Stimulated activated CD8-positive, alpha-beta memory T cell treated with anti-CD3 and anti-CD28 coated beads, Interleukin-7, amount 100 ng/mL, for 1 hour (primary cell): Measurements from ENCODE around the gene VSTM2L.

Experiments
- DNase-seq, 2 donors: peaks; one replicate each; pipeline ENCODE4 v3.0.0-alpha.2; 2020; ENCODE audit warnings: low read depth in 2 of 2

The VSTM2L gene

DNA sequence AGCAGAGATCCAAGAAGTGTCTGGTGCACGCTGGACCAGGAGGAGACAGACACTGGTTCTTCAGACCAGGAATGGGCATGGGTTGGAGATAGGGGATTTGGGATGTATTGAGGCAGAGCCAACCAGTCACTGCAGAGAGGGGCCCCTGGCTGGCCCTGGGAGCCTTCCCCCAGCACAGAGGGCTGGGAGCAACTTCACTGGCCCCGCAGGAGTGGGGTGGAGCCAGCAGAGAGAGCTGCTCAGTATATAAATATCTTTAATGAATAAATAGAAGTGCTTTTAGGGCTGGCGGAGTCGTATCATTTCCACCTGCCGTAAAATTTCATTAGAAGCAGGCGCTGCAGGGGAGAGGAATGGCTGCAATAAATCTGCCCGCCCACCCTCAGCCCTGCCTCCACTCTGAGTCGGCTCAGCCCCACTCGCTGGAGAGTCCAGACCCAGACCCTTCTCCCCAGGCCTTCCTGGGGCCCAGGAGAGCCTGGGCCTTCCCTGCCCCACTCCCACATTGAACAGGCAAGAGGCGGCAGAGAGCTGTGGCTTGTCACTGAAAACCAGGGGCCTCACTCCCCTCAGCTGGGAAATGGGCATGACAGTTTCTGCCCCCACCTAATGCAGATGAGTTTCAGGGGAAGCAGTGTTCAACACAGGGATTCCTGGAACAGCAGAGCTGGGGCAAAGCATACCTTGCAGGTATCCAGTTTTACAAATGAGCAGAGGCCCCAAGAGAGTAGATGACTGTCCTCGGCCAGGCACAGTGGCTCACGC lies 23.9 kb upstream of the VSTM2L start:
- DNase-seq, result no peak

DNA sequence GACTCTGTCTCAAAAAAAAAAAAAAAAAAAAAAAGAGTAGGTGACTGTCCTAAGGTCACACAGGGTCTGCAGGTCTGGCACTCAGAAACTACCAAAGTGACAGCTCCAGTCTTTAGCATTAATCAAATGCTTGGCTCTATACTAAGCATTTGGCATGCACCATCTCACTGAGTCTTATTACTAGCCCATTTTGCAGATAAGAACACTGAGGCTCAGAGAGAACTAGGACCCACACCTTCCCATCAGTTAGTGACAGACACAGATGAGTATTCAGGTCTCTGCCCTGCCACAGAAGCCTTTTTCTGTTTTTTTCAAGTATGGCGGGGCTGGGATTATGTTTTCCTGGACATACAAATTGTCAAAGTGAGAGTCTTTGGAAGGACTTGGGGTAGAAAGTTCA lies 23.1 kb upstream of the VSTM2L start:
- DNase-seq, result no peak

DNA sequence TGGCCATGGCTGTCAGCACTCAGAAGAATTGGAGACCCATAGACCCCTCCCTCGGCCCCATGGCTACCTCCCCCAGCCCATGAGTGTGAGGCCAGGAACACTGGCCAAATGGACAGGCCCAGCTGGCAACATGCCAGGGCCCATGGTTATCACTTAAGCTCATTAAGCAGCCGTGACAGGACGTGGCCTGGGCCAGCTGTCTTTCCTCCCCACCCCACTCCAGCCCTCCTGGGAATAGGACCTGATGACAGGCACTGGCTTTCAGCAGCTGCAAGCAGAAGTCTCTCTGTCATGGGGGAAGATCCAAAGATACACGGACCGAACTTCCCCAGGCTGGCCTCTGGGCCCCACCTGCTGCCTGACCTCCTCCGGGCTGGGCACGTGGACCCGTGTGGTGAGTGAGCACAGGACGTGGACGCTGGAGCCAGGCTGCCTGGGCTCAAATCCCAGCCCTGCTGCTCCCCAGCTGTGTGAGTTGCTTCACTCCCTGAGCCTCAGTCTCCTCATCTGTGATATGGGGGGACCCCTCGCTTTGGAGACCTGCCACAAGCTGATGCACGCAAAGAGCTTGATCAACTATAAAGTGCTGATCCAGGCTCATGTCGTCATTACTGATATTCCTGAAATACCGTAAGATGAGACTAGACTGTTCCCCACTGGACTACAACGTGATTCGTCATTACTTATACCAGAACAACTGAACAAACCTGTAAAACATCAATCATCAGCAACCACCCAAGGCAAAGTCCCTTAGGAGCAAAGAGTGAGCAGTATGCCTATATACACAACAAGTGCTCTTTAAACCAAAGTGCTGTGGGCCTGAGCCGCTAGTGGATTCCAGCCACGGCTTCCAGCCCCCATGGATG lies 22.0 kb upstream of the VSTM2L start:
- no peak for DNase-seq

DNA sequence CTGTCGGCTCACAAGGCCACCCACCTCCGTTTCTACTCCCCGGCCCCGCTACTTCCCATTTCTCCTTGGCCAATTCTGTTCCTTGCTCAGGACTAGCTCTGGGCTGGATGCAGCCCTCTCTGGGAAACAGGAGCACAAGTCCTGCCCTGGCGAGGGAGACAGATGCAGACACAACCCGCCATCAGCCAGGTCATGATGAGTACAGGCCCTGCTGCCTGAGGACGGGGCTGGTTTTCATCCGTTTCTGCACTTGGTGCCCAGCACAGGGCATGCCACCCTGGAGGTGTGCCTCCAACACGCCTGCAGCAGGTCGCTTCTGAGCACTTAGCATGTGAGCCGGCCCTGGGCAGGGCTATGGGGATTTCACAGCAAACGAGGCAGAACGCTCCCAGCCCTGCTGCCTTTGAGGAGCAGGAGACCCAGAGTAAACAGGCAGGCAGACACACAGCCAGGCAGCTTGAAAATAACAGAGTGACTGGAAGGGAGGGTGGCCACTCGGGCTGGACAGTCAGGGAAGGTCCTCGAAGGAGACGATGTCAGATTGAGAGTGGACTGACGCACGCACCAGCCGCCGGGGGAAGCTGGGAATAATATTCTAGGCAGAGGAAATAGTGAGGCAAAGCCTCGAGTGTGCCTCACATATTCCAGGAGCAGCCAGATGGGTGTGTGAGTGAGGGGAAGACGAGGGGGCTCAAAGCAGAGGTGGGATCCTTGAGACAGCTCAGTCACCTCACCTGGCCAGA lies 21.2 kb upstream of the VSTM2L start:
- no peak for DNase-seq

DNA sequence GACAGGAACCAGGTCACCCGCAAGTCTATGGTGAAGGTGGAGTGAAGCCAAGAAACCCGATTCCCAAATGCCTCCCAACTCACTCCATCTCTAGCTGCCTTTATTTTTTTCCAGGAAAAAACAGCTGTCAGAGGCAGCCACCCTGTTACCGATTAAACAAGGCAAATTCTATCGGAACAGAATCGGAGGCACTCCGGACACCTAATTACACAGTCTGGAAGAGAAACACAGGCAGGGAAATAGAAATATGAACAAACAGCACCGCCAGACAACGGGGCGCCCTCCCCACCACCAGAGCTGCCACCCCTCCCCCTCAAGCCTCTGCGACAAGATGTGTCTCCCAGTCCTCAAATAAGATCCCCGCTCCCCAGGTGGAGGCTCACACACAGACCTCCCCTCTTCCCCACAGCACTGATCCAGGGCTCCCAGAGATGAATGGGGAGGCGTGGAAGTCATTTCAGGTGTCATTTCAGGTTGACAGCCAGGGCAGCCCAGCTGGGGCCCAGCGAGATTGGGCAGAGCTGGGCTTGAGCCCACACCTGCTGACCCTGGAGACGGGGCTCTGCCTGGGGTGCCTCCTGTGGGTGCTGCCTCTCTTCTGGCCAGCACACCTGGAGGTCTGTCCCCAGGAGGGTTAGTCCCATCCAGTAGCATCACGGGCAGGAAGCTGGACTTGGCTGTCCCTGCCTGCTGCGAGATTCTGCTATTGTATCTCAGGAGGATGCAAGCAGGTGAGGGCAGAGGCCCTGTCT lies 19.8 kb upstream of the VSTM2L start:
- no peak for DNase-seq

DNA sequence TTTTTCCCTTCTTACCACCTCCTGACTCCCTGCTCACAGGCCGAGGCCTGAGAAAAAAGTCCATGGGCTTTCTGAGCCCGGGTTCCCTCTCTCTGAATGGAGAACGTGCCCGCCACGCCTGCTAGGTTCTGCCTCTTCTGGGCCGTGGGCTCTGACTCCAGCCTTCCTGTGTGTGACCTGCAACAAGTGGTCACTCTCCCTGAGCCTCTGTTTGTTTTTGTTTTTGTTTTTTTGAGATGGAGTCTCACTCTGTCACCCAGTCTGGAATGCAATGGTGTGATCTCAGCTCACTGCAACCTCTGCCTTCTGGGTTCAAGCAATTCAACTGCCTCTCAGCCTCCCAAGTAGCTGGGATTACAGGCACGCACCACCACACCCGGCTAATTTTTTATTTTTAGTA lies 17.9 kb upstream of the VSTM2L start:
- DNase-seq, result no peak

DNA sequence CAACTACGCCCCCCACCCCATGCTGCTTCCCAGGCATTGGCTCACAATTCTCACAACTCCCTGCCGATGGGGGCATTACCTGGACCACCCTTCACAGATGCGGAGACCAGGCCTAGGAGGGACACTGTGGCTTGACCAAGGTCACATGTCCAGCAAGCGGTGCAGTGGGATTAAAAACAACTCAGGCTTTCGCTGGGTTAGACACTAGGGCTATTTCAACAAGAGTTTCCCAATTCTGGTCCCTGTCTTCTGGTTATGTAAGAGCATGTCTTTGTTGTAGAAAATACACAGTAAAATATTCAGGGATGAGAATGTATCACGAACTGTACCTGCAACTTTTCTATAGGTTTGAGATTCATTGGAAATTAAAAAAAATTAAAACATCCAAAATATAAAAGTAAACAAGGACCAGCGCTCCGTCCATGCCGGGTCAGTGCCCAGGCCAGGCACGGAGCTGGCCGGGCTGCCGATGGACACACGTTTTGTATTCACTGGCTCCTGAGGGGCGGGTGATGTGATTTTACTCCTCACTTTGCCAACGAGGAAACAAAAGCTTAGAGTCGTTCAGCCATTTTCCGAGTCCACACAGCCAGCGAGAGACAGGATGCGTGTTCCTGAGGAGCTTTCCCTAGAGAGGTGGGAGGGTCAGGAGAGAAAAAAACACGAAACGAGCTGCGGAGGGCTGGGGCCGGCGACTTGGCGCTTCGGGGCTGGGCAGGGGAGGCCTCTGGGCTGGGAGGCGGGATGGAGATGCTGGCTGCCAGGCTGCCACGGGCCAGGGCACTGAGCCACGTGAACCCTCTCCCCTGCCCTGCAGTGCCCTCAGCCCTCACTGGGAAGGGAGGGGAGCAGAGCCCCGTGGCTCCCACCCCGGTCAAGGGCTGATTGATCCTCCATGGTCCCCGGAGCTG lies 17.1 kb upstream of the VSTM2L start:
- DNase-seq, result no peak

DNA sequence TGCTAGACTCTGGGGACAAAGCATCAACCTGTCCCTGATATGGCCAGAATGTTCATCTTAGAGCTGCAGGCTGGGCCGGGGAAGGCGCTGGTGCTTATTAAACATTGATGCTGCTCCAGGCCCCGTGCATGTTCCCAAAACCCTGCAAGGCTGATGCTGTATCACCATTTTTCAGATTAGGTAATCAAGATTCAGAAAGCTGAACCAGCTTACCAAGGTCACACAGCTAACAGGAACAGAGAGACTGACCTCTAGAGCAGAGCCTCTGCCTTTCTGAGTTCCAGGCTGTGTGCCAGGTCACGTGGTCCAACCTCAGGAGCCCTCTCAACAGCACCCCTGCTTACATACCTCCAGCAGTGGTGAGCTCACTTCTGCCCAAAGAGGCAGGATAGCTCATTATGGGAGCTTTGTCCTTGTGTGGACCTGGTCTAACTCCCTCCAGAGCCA lies 16.1 kb upstream of the VSTM2L start:
- no peak for DNase-seq

DNA sequence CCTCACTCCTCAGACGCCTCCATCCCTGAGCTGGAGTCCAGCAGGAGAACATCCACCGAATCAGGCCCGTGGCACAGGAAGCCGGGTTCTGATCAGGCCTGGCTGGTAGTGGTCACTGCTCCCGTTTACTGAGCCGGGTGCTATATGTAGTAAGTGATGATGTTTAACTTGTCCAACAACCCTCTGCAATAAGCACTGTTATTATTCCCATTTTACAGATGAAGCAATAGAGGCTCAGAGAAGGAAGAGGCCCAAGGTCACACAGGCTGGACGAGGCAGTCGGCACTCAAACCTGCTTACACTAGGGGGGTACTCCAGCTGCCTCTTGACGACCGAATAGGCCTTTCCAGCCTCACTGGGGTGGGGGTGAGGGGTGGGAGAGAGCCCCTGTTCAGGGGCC lies 14.3 kb upstream of the VSTM2L start:
- DNase-seq, result no peak

DNA sequence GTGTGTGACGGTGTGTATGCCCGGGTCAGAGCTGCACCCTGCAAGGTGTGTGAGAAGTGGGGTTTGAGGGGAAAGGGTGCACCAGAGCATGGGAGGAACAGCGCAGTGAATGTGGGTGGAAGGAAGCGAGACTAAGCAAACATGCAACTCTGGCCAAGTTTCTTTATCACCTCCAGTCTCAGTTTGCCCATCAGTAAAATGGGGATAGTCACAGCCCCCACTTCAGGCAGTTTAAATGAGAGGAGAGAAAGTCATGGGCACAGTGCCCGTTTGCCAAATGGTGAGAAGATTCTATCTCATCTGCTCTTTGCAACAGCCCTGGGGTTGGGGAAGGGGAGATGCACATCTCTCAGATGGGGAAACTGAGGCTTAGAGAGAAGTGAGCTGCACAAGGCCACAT lies 12.8 kb upstream of the VSTM2L start:
- no peak for DNase-seq

DNA sequence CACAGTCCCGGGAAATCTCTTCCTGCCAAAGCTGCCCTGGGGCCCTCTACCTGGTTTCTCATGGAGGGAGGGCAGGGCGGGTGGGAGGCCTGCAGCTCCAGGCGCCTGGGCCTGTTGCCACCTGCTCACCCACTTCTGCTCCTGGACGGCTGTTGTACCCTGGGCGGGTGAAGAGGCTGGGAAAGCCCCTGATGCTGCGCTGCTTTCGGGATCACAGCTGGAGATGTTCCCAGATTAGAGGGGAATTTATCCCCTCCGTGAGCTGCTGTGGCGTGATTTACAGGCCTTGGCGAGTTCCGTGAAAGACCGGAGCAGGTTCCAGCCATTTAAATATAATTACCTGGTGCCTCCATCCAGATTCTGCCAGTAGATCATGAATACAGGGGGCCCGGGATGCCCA lies 12.3 kb upstream of the VSTM2L start:
- no peak for DNase-seq

DNA sequence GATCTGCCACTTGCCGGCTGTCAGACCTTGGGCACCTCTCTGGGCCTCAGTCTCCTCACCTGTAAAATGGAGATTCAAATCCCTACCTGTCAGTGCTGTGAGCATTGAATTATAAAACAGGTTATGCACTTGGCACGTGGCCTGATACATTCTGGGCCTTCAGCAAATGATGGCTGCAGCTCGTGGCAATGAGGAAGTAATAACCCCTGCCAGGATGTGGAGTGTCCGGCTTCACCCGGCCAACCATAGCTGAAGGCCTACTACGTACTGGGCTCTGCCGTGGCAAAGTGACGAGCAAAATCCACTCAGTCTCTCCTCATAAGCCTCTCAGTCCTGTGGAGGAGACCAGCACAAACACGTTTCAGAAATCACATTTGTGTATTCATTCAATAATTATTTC lies 10.9 kb upstream of the VSTM2L start:
- no peak for DNase-seq

DNA sequence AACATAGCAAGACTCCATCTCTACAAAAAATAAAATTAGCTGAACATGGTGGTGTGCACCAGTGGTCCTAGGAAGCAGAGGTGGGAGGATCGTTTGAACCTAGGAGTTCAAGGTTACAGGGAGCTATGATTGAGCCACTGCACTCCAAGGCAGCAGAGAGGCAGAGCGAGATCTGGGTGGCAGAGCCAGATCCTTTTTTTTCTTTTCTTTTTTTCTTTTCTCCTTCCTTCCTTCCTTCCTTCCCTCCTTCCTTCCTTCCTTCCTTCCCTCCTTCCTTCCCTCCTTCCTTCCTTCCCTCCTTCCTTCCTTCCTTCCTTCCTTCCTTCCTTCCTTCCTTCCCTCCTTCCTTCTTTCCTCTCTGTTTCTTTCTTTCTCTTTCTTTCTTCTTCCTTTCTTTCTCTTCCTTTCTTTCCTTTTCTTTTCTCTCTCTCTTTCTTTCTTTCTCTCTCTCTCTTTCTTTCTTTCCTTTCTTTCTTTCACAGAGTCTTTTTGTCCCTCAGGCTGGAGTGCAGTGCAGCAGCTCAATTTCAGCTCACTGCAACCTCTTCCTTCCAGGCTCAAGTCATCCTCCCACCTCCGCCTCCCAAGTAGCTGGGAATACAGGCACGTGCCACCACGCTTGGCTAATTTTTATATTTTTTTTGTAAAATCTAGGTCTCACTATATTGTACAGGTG lies 9.2 kb upstream of the VSTM2L start:
- no peak for DNase-seq

DNA sequence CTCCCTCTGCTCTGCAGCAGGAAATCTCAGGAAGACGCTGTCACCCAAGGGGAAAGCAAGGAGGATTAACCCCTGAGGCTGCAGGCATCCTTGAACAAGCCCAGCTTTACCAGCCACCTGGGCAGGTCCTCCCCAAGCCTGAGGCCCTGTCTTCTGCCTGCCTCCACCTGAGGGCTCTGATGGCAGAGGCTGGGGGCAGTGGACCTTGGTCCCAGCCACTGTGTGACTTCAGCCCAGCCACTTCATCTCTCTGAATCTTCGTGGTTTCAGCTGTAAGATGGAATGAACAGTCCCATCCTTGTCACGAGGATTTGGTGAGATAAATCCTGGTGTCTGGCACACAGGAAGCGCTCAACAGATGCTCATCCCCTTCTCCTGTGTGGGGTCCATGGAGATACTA lies 8.5 kb upstream of the VSTM2L start:
- no peak for DNase-seq

DNA sequence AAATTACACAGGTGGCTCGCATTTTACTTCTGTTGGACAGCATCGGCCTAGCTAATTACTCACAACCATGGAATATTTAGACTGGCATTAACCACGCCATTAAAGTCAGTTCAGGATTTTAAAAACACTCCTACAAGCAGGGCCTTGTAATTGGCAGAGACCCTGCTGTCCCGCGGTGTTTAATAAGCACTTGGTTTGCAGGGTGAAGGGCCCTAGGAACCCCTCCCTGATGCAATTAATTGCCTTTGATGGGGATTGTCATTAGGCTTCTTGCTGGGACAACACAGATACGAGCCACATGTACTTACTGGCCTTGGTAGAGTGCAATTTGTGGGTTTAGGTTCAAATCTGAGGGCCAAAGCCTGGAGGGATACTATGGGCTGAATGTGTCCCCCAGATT lies 7.8 kb upstream of the VSTM2L start:
- no peak for DNase-seq

DNA sequence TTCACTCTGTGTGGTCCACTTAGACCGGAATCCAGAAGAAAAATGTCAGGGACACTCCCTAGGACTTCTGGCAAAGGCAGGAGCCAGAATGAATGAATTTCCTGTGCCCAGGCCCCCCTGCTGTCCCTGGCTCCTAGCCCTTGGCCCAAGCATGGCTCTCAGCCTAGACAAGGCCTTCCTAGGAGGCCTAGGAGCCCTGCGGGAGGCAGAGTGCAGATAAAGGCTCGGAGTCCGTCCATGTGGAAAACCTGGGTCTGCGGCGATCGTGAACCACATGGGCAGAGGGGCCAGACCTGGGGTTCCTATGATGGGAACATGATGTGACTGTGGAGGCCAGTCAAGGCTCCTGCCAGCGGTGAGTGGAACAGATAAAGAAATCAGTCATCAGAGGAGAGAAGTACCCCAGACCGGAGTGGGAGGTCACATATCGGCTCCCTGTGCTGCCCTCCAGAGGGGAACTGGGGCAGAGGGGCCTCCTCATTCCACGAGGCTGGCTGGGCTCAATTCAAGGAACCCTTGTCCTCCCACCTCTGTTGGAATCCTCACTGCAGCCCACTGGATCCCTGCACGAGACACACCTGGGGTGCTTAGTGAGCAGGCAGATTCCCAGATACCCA lies 5.9 kb upstream of the VSTM2L start:
- no peak for DNase-seq

DNA sequence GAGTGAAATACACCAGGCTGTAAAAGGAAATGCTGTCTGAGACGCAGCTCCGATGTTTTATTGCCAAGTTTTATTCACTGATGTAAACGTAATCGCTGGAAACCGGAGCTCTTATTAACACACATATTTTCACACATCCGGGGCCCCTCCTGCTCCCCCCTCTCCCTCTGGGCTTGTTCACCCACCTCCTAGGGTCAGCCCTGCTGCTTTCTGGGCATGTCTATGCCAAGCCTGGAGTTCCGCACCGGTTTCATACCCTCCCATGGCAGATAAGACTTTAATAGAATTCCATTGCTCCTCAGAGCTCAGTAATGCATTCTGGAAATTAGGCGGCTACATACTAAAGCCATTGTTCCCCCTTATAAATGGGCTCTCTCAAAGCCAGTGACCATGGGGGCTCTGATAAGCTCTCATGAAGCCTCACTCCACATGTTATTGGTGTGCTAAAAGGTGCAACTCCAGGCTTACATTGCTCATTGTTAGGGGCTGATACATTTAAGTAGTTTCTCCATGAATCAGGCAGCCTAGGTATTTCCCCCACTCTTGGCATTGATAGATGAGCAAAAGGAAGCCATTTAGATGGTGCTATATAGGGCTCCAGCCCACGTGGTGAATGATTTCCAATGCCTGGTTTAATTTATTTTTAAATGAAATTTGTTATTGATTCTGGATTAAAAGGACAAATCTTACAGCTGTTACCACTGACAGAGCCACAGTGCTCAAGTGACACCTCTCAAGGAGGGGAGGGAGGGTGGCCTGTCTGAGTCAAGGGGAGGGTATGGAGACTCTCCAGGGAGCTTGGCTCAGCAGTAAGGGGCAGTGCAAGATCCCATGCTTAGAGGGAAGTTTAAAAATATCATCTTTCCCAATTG lies 4.5 kb upstream of the VSTM2L start:
- DNase-seq, result no peak
